ENCODE measurements around the gene VAT1L. TPM values are rescaled to one million over a fixed set of nuclear protein-coding genes. Genes with fewer than 3 reads are reported as not detected.

VAT1L gene
- total RNA-seq, 1 experiment from 2014 or later = 19.1 TPM

DNA sequence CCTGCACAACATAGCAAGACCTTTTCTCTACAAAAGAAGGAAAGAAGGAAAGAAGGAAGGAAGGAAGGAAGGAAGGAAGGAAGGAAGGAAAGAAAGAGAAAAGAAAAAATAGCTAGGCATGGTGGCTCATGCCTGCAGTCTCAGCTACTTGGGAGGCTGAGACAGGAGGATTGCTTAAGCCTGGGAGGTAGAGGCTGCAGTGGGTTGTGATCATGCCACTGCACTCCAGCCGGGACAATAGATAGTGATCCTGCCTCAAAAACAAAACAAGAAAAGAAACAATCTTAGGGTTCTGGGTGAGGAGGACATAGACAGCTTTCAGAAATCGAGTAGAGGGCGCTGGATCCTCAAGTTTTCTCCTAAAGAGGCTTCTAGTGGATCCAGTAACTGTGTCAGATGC is 174.3 kb downstream of the VAT1L start:
- H3K27me3 Mint-ChIP-seq (ENCODE audit: low read depth) = peaks cover 71% of the 10 kb centered on the region
- DNase-seq (ENCODE audit: low spot score) (no peak), ATAC-seq (no peak)
- ChIA-PET CTCF (interaction anchor here (1.4 to 6.5 kb wide), 4 partner anchors 10 to 39 kb away, joined by 6 to 68 read pairs (median 8); no protein-coding TSS in a partner anchor), POLR2A (no interaction called here)
- H3K4me3 Mint-ChIP-seq = no peak overlapping the region
- peaks cover 25% of the 10 kb centered on the region for H3K36me3 Mint-ChIP-seq
- no peak for TF ChIP-seq E2F4 (CRISPR knock-in tag; IDR thresholded peaks at IDR 0.05; ENCODE audit: borderline replicate concordance, low read depth)
- TF ChIP-seq GTF2I (CRISPR knock-in tag; conservative IDR thresholded peaks at IDR 0.05) = peak; percentile 69; the same call in 1 of the 2 replicates
- TF ChIP-seq ZNF121 (CRISPR knock-in tag; IDR thresholded peaks at IDR 0.05) = peak; percentile 80
- H3K4me1 Mint-ChIP-seq = peaks cover 60% of the 10 kb centered on the region
- H3K9me3 Mint-ChIP-seq = peaks cover 32% of the 10 kb centered on the region
- H3K27ac Mint-ChIP-seq = peak overlapping the region; percentile 33; the same call in 1 of the 2 replicates

- peaks cover 67% of the 10 kb centered on the region for H3K4me1 Mint-ChIP-seq
- H3K4me3 Mint-ChIP-seq = peak overlapping the region; percentile 20
- DNase-seq (ENCODE audit: low spot score) = peak; percentile 36
- H3K9me3 Mint-ChIP-seq = peaks cover 26% of the 10 kb centered on the region
- peak; percentile 42; the same call in 1 of the 2 replicates for TF ChIP-seq ZNF263 (CRISPR knock-in tag; IDR thresholded peaks at IDR 0.05; ENCODE audit: low read depth)
- TF ChIP-seq FOXP1 (CRISPR knock-in tag; IDR thresholded peaks at IDR 0.05; ENCODE audit: borderline replicate concordance) = no peak
- TF ChIP-seq PRDM15 (CRISPR knock-in tag; IDR thresholded peaks at IDR 0.05) = no peak
- TF ChIP-seq ZNF317 (CRISPR knock-in tag; IDR thresholded peaks at IDR 0.05; ENCODE audit: borderline replicate concordance, low read depth) = no peak
- peak; percentile 36; the same call in 1 of the 2 replicates for TF ChIP-seq TEAD1 (CRISPR knock-in tag; IDR thresholded peaks at IDR 0.05)
- no peak for TF ChIP-seq NFYB (CRISPR knock-in tag; conservative IDR thresholded peaks at IDR 0.05; ENCODE audit: low read depth)
- no peak for TF ChIP-seq EMX1 (CRISPR knock-in tag; IDR thresholded peaks at IDR 0.05)
- CTCF ChIA-PET = interaction anchor here (1.4 to 6.5 kb wide), 5 partner anchors 9 to 39 kb away, joined by 5 to 68 read pairs (median 6); no protein-coding TSS in a partner anchor
- H3K36me3 Mint-ChIP-seq = peaks cover 21% of the 10 kb centered on the region
- POLR2A ChIA-PET = no interaction called here
- H3K27ac Mint-ChIP-seq = peak overlapping the region; percentile 77
- H3K27me3 Mint-ChIP-seq (ENCODE audit: low read depth) = peaks cover 66% of the 10 kb centered on the region
- peak; percentile 50 for ATAC-seq
Observed at GRCh38 chr16:77963185-77964044, 175.1 kb downstream of the VAT1L start.

DNA sequence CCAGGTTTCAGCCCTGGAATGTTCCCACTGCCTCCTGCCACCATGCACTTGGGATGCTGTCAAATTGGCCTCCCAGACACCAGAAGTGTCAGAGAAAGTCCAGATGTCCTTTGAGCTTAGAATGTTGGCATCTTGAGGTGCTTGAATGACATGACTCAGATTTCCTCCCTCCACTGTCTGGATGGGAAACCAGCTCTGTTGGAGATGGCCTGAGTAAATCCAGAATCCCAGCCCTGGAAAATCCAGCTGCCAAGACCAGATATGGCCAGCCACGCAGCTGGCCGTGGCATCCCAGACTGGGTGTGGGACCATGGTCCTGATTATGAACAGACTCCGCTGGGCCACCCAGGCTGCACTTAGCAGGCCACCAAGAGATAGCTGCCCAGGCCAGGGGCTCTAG is 177.0 kb downstream of the VAT1L start:
- peaks cover 81% of the 10 kb centered on the region for H3K4me1 Mint-ChIP-seq
- CTCF ChIA-PET = interaction anchor here (1.5 to 6.5 kb wide), 3 partner anchors 14 to 243 kb away, joined by 6 to 68 read pairs (median 47); partner anchors contain the start of gene NUDT7
- peaks cover 55% of the 10 kb centered on the region for H3K27me3 Mint-ChIP-seq (ENCODE audit: low read depth)
- peaks cover 19% of the 10 kb centered on the region for H3K9me3 Mint-ChIP-seq
- TF ChIP-seq NFE2L1 (CRISPR knock-in tag; IDR thresholded peaks at IDR 0.05) (0 out of 2 replicates have a peak, but pooled peaks have one; percentile 19), ZBTB21 (CRISPR knock-in tag; IDR thresholded peaks at IDR 0.05; ENCODE audit: borderline replicate concordance) (no peak)
- peaks cover 14% of the 10 kb centered on the region for H3K36me3 Mint-ChIP-seq
- no peak overlapping the region for H3K4me3 Mint-ChIP-seq
- ATAC-seq = no peak
- H3K27ac Mint-ChIP-seq = 0 out of 2 replicates have a peak overlapping the region, but pooled peaks have one; percentile 72
- DNase-seq (ENCODE audit: low spot score) = no peak
- POLR2A ChIA-PET = no interaction called here
